ENCODE results near the gene AGBL3.

- TF ChIP-seq RBBP5 (IDR thresholded peaks at IDR 0.05; ENCODE audit: borderline replicate concordance, low read depth, low read length) (no peak), RNF2 (IDR thresholded peaks at IDR 0.05; ENCODE audit: borderline replicate concordance, low read depth, low read length, missing control alignments, poor library complexity, severe bottlenecking) (no peak), EP300 (IDR thresholded peaks at IDR 0.05; ENCODE audit: borderline replicate concordance in 1 of 2, low read depth in 2 of 2, low read length in 2 of 2) (no peak)
- TF ChIP-seq, protein P1, sequence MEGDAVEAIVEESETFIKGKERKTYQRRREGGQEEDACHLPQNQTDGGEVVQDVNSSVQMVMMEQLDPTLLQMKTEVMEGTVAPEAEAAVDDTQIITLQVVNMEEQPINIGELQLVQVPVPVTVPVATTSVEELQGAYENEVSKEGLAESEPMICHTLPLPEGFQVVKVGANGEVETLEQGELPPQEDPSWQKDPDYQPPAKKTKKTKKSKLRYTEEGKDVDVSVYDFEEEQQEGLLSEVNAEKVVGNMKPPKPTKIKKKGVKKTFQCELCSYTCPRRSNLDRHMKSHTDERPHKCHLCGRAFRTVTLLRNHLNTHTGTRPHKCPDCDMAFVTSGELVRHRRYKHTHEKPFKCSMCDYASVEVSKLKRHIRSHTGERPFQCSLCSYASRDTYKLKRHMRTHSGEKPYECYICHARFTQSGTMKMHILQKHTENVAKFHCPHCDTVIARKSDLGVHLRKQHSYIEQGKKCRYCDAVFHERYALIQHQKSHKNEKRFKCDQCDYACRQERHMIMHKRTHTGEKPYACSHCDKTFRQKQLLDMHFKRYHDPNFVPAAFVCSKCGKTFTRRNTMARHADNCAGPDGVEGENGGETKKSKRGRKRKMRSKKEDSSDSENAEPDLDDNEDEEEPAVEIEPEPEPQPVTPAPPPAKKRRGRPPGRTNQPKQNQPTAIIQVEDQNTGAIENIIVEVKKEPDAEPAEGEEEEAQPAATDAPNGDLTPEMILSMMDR (IDR thresholded peaks at IDR 0.05; ENCODE audit: control extremely low read depth in 1 of 3, insufficient read depth in 1 of 3, low read depth in 1 of 3, low read length in 3 of 3), result no peak
Measured at GRCh38 chr7:134938141-134938540, 48.2 kb upstream of the AGBL3 start.

All from H1 (cell line).